Trophoblast cell (in vitro differentiated cells and primary cell): ENCODE data around the gene SHMT2.

Experiments used
- DNase-seq, 2 donors: peaks; one replicate each; pipeline ENCODE4 v3.0.0-alpha.2; 2016
- H2AFZ ChIP-seq: 2 replicates; pipeline ENCODE4 v1.6.1; 2013; ENCODE audit warnings: low read length, moderate library complexity, mild to moderate bottlenecking; ENCODE audit not compliant: insufficient read depth, poor library complexity
- H2AK5ac ChIP-seq: 2 replicates; pipeline ENCODE4 v1.6.1; 2013; ENCODE audit warnings: mild to moderate bottlenecking, low read length
- H2BK120ac ChIP-seq: 2 replicates; pipeline ENCODE4 v1.6.1; 2013; ENCODE audit warnings: low read length, mild to moderate bottlenecking, moderate library complexity; ENCODE audit not compliant: insufficient read depth, poor library complexity
- H2BK12ac ChIP-seq: 2 replicates; pipeline ENCODE4 v1.6.1; 2013; ENCODE audit warnings: mild to moderate bottlenecking, low read length, moderate library complexity
- H2BK5ac ChIP-seq: 2 replicates; pipeline ENCODE4 v1.6.1; 2013; ENCODE audit warnings: low read length, low read depth, moderate library complexity, mild to moderate bottlenecking; ENCODE audit not compliant: poor library complexity
- H3K14ac ChIP-seq: 2 replicates; pipeline ENCODE4 v1.6.1; 2013; ENCODE audit warnings: mild to moderate bottlenecking, low read length
- H3K18ac ChIP-seq: 2 replicates; pipeline ENCODE4 v1.6.1; 2013; ENCODE audit warnings: mild to moderate bottlenecking, low read length
- H3K23ac ChIP-seq: 2 replicates; pipeline ENCODE4 v1.6.1; 2013; ENCODE audit warnings: low read length
- H3K27ac ChIP-seq: 2 replicates; pipeline ENCODE4 v1.5.1; 2013; ENCODE audit warnings: low read depth, mild to moderate bottlenecking, inconsistent platforms, low read length, moderate library complexity
- H3K27me3 ChIP-seq: 2 replicates; pipeline ENCODE4 v1.6.1; 2013; ENCODE audit warnings: inconsistent platforms, mild to moderate bottlenecking, low read length, moderate library complexity; ENCODE audit not compliant: insufficient read depth
- H3K36me3 ChIP-seq, 2 experiments: 1 replicate in 1 of 2; 2 replicates in 1 of 2; pipeline ENCODE4 v1.6.1; 2013; ENCODE audit warnings: low read length in 2 of 2, mild to moderate bottlenecking in 2 of 2, moderate library complexity in 1 of 2; ENCODE audit not compliant: insufficient read depth in 2 of 2, control insufficient read depth in 1 of 2
- H3K4ac ChIP-seq: 2 replicates; pipeline ENCODE4 v1.6.1; 2013; ENCODE audit warnings: low read depth, mild to moderate bottlenecking, low read length, moderate library complexity
- H3K4me1 ChIP-seq, 2 experiments: 1 replicate in 1 of 2; 2 replicates in 1 of 2; pipeline ENCODE4 v1.6.1; 2013; ENCODE audit warnings: low read length in 2 of 2, mild to moderate bottlenecking in 2 of 2, moderate library complexity in 1 of 2; ENCODE audit not compliant: insufficient read depth in 2 of 2, control insufficient read depth in 1 of 2
- H3K4me2 ChIP-seq: 2 replicates; pipeline ENCODE4 v1.6.1; 2013; ENCODE audit warnings: inconsistent platforms, mild to moderate bottlenecking, low read length, moderate library complexity
- H3K4me3 ChIP-seq: 2 replicates; pipeline ENCODE4 v1.5.1; 2013; ENCODE audit warnings: mild to moderate bottlenecking, low read depth, low read length, inconsistent platforms
- H3K79me1 ChIP-seq: one replicate; pipeline ENCODE4 v1.6.1; 2013; ENCODE audit warnings: low read length
- H3K79me2 ChIP-seq: 2 replicates; pipeline ENCODE4 v1.6.1; 2013; ENCODE audit warnings: low read length, mild to moderate bottlenecking; ENCODE audit not compliant: control insufficient read depth, insufficient read depth, poor library complexity
- H3K9ac ChIP-seq: 2 replicates; pipeline ENCODE4 v1.6.1; 2013; ENCODE audit warnings: mild to moderate bottlenecking, low read length
- H3K9me3 ChIP-seq: 2 replicates; pipeline ENCODE4 v1.6.1; 2013; ENCODE audit warnings: low read depth, mild to moderate bottlenecking, control low read depth, inconsistent platforms, low read length; ENCODE audit not compliant: insufficient read depth
- H4K12ac ChIP-seq: 2 replicates; pipeline ENCODE4 v1.6.1; 2013; ENCODE audit warnings: low read depth, mild to moderate bottlenecking, low read length, moderate library complexity
- H4K8ac ChIP-seq: 2 replicates; pipeline ENCODE4 v1.6.1; 2013; ENCODE audit warnings: low read depth, mild to moderate bottlenecking, low read length, moderate library complexity
- H4K91ac ChIP-seq: one replicate; pipeline ENCODE4 v1.6.1; 2013; ENCODE audit warnings: low read depth, mild to moderate bottlenecking, low read length, moderate library complexity
- WGBS: extraction: QIAGEN DNeasy Blood & Tissue Kit; methylation state at CpG from one replicate; pipeline ENCODE4 v1.1.7; 2013; ENCODE audit warnings: missing lambda C conversion rate; ENCODE audit not compliant: insufficient read length, insufficient coverage; ENCODE audit errors: extremely low coverage; 5-methylcytosine and 5-hydroxymethylcytosine counted together

The SHMT2 gene

DNA sequence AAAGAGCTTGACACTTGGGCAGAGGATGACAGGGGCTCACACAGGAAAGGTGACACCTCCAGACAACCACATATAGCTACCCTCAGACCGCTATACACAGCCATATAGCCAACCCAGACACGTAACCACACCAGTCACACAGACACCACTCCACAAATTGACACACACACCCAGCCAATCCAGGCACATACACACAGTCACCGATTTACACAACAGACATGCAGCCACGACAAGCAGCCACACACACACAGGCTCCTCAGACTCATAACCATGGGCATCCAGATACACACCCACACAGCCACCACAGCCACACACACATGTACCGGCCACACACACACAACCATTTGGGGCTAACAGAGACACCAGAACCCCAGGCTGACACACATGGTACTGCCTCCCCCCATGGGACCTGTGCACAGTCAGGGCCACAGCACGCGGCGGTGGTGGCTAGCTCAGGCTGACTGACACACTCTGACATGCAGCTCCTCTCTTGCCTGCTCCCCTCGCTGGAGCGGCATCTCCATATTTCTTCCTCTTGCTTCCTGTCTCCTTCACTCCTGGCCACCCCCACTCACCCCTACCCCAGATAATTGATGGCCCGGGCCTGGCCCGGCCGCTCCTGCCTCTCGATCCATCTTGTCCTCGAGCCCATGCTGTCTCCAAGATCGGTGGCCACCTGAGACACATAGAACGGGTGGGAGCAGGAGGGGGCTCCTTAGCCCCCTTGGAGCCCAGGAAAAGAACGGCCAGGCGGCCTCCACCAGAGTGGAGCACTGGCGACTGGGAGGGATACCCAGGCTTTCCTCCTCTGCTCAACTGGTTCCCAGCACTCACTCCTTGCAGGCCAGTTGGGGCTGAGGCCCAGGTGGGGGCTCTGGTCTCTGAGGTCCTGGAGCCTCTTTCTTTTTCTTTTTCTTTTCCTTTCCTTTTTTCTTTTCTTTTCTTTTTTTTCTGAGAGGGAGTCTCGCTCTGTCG lies 6.0 kb upstream of the SHMT2 start:
- WGBS: no CpG with 5 or more reads among the region's 22 CpGs
- Histone ChIP-seq H3K18ac (no peak overlapping the region), H2BK5ac (no peak overlapping the region), H3K14ac (no peak overlapping the region), H3K79me2 (no peaks in the 10 kb centered on the region), H3K4ac (no peak overlapping the region), H3K23ac (no peak overlapping the region), H3K27me3 (peaks cover 82% of the 10 kb centered on the region), H3K4me3 (no peak overlapping the region), H3K4me1 (peaks cover 6 to 7% of the 10 kb centered on the region in 2 experiments), H2AFZ (no peak overlapping the region), H3K36me3 (no peaks in the 10 kb centered on the region), H4K91ac (no peak overlapping the region), H4K8ac (no peak overlapping the region), H2AK5ac (no peak overlapping the region), H3K4me2 (no peak overlapping the region), H3K79me1 (no peaks in the 10 kb centered on the region), H3K27ac (no peak overlapping the region), H3K9me3 (peaks cover 15% of the 10 kb centered on the region), H2BK12ac (no peak overlapping the region), H3K9ac (no peak overlapping the region), H2BK120ac (no peak overlapping the region), H4K12ac (no peak overlapping the region)
- no peak for DNase-seq

GRCh38 chr12:57224278-57224972 lies 5.1 kb upstream of the SHMT2 start:
- Histone ChIP-seq H3K36me3 (no peaks in the 10 kb centered on the region), H3K14ac (no peak overlapping the region), H3K79me1 (no peaks in the 10 kb centered on the region), H3K27ac (no peak overlapping the region), H4K8ac (no peak overlapping the region), H3K4me3 (no peak overlapping the region), H2BK5ac (no peak overlapping the region), H2AK5ac (no peak overlapping the region), H3K27me3 (peaks cover 73% of the 10 kb centered on the region), H2BK120ac (no peak overlapping the region), H3K9ac (no peak overlapping the region), H3K79me2 (no peaks in the 10 kb centered on the region), H2BK12ac (no peak overlapping the region), H3K9me3 (peaks cover 14% of the 10 kb centered on the region), H3K23ac (no peak overlapping the region), H3K4ac (no peak overlapping the region), H3K4me1 (peaks cover 6 to 7% of the 10 kb centered on the region in 2 experiments), H2AFZ (no peak overlapping the region), H3K4me2 (peak overlapping the region; percentile 38), H4K91ac (no peak overlapping the region), H4K12ac (no peak overlapping the region), H3K18ac (no peak overlapping the region)
- no peak for DNase-seq
- WGBS: no CpG with 5 or more reads among the region's 30 CpGs

GRCh38 chr12:57224973-57225679 lies 4.4 kb upstream of the SHMT2 start:
- no peak overlapping the region for H4K12ac ChIP-seq
- peak in 1 of 2 donors; percentile 54 for DNase-seq
- H3K27ac ChIP-seq: no peak overlapping the region
- no peak overlapping the region for H2BK12ac ChIP-seq
- peaks cover 67% of the 10 kb centered on the region for H3K27me3 ChIP-seq
- H3K36me3 ChIP-seq: no peaks in the 10 kb centered on the region
- no peak overlapping the region for H2AFZ ChIP-seq
- peak overlapping the region; percentile 38 for H3K4me2 ChIP-seq
- H3K9ac ChIP-seq: no peak overlapping the region
- H4K8ac ChIP-seq: no peak overlapping the region
- no peak overlapping the region for H3K14ac ChIP-seq
- peaks cover 8% of the 10 kb centered on the region in 2 experiments for H3K4me1 ChIP-seq
- H3K18ac ChIP-seq: no peak overlapping the region
- WGBS: no CpG with 5 or more reads among the region's 61 CpGs
- H2BK120ac ChIP-seq: no peak overlapping the region
- peaks cover 13% of the 10 kb centered on the region for H3K9me3 ChIP-seq
- H3K79me1 ChIP-seq: peaks cover 6% of the 10 kb centered on the region
- no peak overlapping the region for H3K23ac ChIP-seq
- no peak overlapping the region for H2BK5ac ChIP-seq
- no peak overlapping the region for H2AK5ac ChIP-seq
- peaks cover 6% of the 10 kb centered on the region for H3K79me2 ChIP-seq
- no peak overlapping the region for H3K4me3 ChIP-seq
- H3K4ac ChIP-seq: no peak overlapping the region
- H4K91ac ChIP-seq: no peak overlapping the region

- Histone ChIP-seq H3K36me3 (peaks cover 0 to under 1% of the 10 kb centered on the region in 2 experiments), H3K4me3 (no peak overlapping the region), H3K79me1 (peaks cover 11% of the 10 kb centered on the region), H3K4me1 (peaks cover 14 to 15% of the 10 kb centered on the region in 2 experiments), H3K27ac (no peak overlapping the region), H3K4ac (no peak overlapping the region), H3K27me3 (peaks cover 63% of the 10 kb centered on the region), H2BK12ac (no peak overlapping the region), H3K4me2 (no peak overlapping the region), H3K9ac (no peak overlapping the region), H3K79me2 (peaks cover 12% of the 10 kb centered on the region), H4K12ac (no peak overlapping the region), H2BK120ac (no peak overlapping the region), H3K18ac (no peak overlapping the region), H3K14ac (no peak overlapping the region), H3K9me3 (peaks cover 13% of the 10 kb centered on the region), H2BK5ac (no peak overlapping the region), H2AK5ac (no peak overlapping the region), H3K23ac (no peak overlapping the region), H4K8ac (no peak overlapping the region), H4K91ac (no peak overlapping the region), H2AFZ (no peak overlapping the region)
- WGBS: no CpG with 5 or more reads among the region's 18 CpGs
- no peak for DNase-seq
Measured at GRCh38 chr12:57225680-57226210, 3.8 kb upstream of the SHMT2 start.
